ENCODE data around the gene HSD17B12.
"Not testable (repeated sequence)": the region's sequence is repeated elsewhere in the genome, so short reads cannot be mapped to it uniquely, and the experiment has no call there.

DNA sequence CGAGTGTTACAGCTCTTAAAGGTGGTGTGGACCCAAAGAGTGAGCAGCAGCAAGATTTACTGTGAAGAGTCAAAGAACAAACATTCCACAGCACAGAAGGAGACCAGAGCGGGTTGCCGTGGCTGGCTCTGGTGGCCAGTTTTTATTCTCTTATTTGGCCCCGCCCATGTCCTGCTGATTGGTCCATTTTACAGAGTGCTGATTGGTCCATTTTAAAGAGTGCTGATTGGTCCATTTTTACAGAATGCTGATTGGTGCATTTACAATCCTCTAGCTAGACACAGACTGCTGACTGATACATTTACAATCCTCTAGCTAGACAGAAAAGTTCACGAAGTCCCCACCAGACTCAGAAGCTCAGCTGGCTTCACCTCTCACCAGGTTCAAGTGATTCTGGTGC lies 88.1 kb downstream of the HSD17B12 start:
- TF ChIP-seq EZH2 (IDR thresholded peaks at IDR 0.05; ENCODE audit: borderline replicate concordance, insufficient read depth, low read length, poor library complexity, severe bottlenecking); TAF1 (IDR thresholded peaks at IDR 0.05; ENCODE audit: low read depth); CTCF (IDR thresholded peaks at IDR 0.05; ENCODE audit: poor library complexity, severe bottlenecking): not testable (repeated sequence)
- TF ChIP-seq, protein P1, sequence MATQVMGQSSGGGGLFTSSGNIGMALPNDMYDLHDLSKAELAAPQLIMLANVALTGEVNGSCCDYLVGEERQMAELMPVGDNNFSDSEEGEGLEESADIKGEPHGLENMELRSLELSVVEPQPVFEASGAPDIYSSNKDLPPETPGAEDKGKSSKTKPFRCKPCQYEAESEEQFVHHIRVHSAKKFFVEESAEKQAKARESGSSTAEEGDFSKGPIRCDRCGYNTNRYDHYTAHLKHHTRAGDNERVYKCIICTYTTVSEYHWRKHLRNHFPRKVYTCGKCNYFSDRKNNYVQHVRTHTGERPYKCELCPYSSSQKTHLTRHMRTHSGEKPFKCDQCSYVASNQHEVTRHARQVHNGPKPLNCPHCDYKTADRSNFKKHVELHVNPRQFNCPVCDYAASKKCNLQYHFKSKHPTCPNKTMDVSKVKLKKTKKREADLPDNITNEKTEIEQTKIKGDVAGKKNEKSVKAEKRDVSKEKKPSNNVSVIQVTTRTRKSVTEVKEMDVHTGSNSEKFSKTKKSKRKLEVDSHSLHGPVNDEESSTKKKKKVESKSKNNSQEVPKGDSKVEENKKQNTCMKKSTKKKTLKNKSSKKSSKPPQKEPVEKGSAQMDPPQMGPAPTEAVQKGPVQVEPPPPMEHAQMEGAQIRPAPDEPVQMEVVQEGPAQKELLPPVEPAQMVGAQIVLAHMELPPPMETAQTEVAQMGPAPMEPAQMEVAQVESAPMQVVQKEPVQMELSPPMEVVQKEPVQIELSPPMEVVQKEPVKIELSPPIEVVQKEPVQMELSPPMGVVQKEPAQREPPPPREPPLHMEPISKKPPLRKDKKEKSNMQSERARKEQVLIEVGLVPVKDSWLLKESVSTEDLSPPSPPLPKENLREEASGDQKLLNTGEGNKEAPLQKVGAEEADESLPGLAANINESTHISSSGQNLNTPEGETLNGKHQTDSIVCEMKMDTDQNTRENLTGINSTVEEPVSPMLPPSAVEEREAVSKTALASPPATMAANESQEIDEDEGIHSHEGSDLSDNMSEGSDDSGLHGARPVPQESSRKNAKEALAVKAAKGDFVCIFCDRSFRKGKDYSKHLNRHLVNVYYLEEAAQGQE (IDR thresholded peaks at IDR 0.05; ENCODE audit: borderline replicate concordance): not testable (repeated sequence)

Data from neural cell (in vitro differentiated cells).